ENCODE results near the gene TRRAP.

DNA sequence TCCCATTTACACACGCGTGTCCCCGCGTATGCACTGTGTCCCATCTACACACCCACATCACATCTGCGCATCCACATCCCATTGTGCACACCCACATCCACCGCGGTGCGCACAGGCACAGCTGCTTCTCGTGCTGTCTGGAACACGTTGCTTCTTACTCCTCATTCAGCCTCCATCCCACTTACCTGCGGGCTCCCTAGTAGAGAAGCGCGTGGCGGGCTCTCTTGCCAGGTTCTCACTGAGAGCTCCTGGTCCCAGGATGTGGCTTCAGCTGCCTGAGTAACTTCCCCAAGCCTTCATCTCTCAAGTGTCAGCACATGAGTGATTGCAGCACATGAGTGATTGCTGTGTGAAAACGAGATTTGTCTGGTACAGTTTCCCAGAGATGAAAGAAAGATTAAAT, 117.8 kb downstream of the TRRAP start:
- TF ChIP-seq, protein P1, sequence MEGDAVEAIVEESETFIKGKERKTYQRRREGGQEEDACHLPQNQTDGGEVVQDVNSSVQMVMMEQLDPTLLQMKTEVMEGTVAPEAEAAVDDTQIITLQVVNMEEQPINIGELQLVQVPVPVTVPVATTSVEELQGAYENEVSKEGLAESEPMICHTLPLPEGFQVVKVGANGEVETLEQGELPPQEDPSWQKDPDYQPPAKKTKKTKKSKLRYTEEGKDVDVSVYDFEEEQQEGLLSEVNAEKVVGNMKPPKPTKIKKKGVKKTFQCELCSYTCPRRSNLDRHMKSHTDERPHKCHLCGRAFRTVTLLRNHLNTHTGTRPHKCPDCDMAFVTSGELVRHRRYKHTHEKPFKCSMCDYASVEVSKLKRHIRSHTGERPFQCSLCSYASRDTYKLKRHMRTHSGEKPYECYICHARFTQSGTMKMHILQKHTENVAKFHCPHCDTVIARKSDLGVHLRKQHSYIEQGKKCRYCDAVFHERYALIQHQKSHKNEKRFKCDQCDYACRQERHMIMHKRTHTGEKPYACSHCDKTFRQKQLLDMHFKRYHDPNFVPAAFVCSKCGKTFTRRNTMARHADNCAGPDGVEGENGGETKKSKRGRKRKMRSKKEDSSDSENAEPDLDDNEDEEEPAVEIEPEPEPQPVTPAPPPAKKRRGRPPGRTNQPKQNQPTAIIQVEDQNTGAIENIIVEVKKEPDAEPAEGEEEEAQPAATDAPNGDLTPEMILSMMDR (IDR thresholded peaks at IDR 0.05; ENCODE audit: low read depth, low read length, missing input control), result no peak
- no peak for TF ChIP-seq YY1 (IDR thresholded peaks at IDR 0.05)
- TF ChIP-seq HNF4A (conservative IDR thresholded peaks at IDR 0.05), result no peak
- no peak for TF ChIP-seq RAD21 (IDR thresholded peaks at IDR 0.05)
- TF ChIP-seq, protein P2, sequence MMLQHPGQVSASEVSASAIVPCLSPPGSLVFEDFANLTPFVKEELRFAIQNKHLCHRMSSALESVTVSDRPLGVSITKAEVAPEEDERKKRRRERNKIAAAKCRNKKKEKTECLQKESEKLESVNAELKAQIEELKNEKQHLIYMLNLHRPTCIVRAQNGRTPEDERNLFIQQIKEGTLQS (IDR thresholded peaks at IDR 0.05), result no peak
- TF ChIP-seq, protein P3, sequence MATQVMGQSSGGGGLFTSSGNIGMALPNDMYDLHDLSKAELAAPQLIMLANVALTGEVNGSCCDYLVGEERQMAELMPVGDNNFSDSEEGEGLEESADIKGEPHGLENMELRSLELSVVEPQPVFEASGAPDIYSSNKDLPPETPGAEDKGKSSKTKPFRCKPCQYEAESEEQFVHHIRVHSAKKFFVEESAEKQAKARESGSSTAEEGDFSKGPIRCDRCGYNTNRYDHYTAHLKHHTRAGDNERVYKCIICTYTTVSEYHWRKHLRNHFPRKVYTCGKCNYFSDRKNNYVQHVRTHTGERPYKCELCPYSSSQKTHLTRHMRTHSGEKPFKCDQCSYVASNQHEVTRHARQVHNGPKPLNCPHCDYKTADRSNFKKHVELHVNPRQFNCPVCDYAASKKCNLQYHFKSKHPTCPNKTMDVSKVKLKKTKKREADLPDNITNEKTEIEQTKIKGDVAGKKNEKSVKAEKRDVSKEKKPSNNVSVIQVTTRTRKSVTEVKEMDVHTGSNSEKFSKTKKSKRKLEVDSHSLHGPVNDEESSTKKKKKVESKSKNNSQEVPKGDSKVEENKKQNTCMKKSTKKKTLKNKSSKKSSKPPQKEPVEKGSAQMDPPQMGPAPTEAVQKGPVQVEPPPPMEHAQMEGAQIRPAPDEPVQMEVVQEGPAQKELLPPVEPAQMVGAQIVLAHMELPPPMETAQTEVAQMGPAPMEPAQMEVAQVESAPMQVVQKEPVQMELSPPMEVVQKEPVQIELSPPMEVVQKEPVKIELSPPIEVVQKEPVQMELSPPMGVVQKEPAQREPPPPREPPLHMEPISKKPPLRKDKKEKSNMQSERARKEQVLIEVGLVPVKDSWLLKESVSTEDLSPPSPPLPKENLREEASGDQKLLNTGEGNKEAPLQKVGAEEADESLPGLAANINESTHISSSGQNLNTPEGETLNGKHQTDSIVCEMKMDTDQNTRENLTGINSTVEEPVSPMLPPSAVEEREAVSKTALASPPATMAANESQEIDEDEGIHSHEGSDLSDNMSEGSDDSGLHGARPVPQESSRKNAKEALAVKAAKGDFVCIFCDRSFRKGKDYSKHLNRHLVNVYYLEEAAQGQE (IDR thresholded peaks at IDR 0.05), result no peak
- no peak for TF ChIP-seq SP1 (IDR thresholded peaks at IDR 0.05)
- no peak for TF ChIP-seq TAF1 (conservative IDR thresholded peaks at IDR 0.05)
